Measurements from ENCODE around the gene NMB. TPM values are rescaled to one million over a fixed set of nuclear protein-coding genes. Genes with fewer than 3 reads are reported as not detected.

NMB gene
- total and polyA plus RNA-seq, 2 of the 13 experiments (the other 11 are each of a cell fraction or from before 2014, with no cell fraction given): 10.4 to 25.4 TPM

GRCh38 chr15:84658080-84658787, at the start of gene NMB (continued):
- TF ChIP-seq ATF7 (IDR thresholded peaks at IDR 0.05) (no peak), ATF7 (CRISPR knock-in tag; IDR thresholded peaks at IDR 0.05) (no peak), ZNF891 (CRISPR knock-in tag; IDR thresholded peaks at IDR 0.05) (no peak), TRIM22 (IDR thresholded peaks at IDR 0.05) (no peak), DPF2 (CRISPR knock-in tag; IDR thresholded peaks at IDR 0.05; ENCODE audit: borderline replicate concordance, low read depth) (no peak), ZMYM4 (CRISPR knock-in tag; IDR thresholded peaks at IDR 0.05) (peak; percentile 53; the same call in 1 of the 2 replicates), CAMTA2 (CRISPR knock-in tag; IDR thresholded peaks at IDR 0.05; ENCODE audit: borderline replicate concordance) (no peak), SOX13 (IDR thresholded peaks at IDR 0.05) (no peak), SOX13 (CRISPR knock-in tag; conservative IDR thresholded peaks at IDR 0.05 in 1 of 2, IDR thresholded peaks at IDR 0.05 in 1 of 2) (peak in 1 of 2 experiments; percentile 15; a peak in 1 of 4 replicates), ZNF816 (CRISPR knock-in tag; IDR thresholded peaks at IDR 0.05; ENCODE audit: borderline replicate concordance) (no peak), TBX2 (CRISPR knock-in tag; IDR thresholded peaks at IDR 0.05; ENCODE audit: borderline replicate concordance) (no peak), SIN3B (IDR thresholded peaks at IDR 0.05; ENCODE audit: low read length) (no peak), ZMAT5 (CRISPR knock-in tag; IDR thresholded peaks at IDR 0.05; ENCODE audit: borderline replicate concordance, low read depth) (no peak), KLF15 (CRISPR knock-in tag; IDR thresholded peaks at IDR 0.05; ENCODE audit: borderline replicate concordance) (no peak), SMARCC2 (IDR thresholded peaks at IDR 0.05) (no peak), TGIF2 (CRISPR knock-in tag; IDR thresholded peaks at IDR 0.05) (no peak), FOSL2 (CRISPR knock-in tag; IDR thresholded peaks at IDR 0.05) (peak; percentile 13; the same call in 1 of the 2 replicates), CBX5 (CRISPR knock-in tag; IDR thresholded peaks at IDR 0.05; ENCODE audit: borderline replicate concordance) (no peak), GZF1 (CRISPR knock-in tag; IDR thresholded peaks at IDR 0.05) (no peak), ZNF431 (CRISPR knock-in tag; IDR thresholded peaks at IDR 0.05; ENCODE audit: borderline replicate concordance, low read depth) (0 out of 2 replicates have a peak, but pooled peaks have one; percentile 39)
- TF ChIP-seq, protein P1, sequence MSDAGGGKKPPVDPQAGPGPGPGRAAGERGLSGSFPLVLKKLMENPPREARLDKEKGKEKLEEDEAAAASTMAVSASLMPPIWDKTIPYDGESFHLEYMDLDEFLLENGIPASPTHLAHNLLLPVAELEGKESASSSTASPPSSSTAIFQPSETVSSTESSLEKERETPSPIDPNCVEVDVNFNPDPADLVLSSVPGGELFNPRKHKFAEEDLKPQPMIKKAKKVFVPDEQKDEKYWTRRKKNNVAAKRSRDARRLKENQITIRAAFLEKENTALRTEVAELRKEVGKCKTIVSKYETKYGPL (CRISPR knock-in tag; IDR thresholded peaks at IDR 0.05): no peak
- TF ChIP-seq, protein P2, sequence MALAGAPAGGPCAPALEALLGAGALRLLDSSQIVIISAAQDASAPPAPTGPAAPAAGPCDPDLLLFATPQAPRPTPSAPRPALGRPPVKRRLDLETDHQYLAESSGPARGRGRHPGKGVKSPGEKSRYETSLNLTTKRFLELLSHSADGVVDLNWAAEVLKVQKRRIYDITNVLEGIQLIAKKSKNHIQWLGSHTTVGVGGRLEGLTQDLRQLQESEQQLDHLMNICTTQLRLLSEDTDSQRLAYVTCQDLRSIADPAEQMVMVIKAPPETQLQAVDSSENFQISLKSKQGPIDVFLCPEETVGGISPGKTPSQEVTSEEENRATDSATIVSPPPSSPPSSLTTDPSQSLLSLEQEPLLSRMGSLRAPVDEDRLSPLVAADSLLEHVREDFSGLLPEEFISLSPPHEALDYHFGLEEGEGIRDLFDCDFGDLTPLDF (CRISPR knock-in tag; IDR thresholded peaks at IDR 0.05): 0 out of 2 replicates have a peak, but pooled peaks have one; percentile 64
- TF ChIP-seq, protein P3, sequence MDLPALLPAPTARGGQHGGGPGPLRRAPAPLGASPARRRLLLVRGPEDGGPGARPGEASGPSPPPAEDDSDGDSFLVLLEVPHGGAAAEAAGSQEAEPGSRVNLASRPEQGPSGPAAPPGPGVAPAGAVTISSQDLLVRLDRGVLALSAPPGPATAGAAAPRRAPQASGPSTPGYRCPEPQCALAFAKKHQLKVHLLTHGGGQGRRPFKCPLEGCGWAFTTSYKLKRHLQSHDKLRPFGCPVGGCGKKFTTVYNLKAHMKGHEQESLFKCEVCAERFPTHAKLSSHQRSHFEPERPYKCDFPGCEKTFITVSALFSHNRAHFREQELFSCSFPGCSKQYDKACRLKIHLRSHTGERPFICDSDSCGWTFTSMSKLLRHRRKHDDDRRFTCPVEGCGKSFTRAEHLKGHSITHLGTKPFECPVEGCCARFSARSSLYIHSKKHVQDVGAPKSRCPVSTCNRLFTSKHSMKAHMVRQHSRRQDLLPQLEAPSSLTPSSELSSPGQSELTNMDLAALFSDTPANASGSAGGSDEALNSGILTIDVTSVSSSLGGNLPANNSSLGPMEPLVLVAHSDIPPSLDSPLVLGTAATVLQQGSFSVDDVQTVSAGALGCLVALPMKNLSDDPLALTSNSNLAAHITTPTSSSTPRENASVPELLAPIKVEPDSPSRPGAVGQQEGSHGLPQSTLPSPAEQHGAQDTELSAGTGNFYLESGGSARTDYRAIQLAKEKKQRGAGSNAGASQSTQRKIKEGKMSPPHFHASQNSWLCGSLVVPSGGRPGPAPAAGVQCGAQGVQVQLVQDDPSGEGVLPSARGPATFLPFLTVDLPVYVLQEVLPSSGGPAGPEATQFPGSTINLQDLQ (CRISPR knock-in tag; IDR thresholded peaks at IDR 0.05): 0 out of 2 replicates have a peak, but pooled peaks have one; percentile 18
